ENCODE results near the gene CCDC6. TPM values are rescaled to one million over a fixed set of nuclear protein-coding genes. Genes with fewer than 3 reads are reported as not detected.

Gene CCDC6
- total and polyA plus RNA-seq, 2 of the 8 experiments (the other 6 are each of a cell fraction or from before 2014, with no cell fraction given): 42.2 to 74.4 TPM

DNA sequence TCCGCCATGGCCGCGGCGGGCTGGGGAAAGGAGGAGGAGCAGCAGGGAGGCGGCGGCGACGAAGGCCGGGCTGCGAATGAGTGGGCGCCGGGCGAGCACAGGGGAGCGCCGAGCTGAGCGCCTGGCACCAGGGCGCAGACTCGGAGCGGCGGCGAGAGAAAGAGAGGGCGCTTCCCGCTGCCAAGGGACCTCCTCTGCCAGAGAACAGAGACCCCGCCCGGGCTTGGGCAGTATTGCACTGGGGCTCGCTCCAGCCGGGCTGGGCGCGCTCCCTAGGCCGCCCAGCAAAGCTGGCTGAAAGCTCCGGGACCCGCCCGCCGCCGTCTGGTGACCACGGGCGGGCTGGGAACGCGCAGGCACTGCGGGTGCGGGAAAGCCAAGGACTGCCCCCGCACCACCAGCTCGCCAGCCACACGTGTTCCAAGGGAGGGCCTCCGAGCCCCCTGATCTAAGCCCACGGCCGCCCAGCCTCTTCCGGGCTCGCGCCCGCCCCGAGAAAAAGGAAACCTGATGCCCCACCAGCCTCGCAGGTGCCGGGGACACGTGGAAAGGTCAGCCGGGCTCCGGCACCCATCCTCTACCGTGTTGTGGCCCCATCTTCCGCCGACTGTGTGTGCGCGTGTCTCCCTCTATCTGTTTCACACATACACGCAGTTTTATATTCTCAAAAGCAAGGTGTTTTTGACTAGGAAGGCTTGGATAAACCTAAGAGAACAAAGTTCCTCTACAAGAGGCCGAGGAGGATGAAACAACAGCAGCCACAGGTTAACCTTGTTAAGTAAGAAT is at the start of gene CCDC6 (continued):
- TF ChIP-seq RFX5 (IDR thresholded peaks at IDR 0.05; ENCODE audit: borderline replicate concordance, low read depth, low read length): no peak
- no peak for TF ChIP-seq SP2 (IDR thresholded peaks at IDR 0.05; ENCODE audit: low read length)
- peak in 1 of 2 experiments; percentile 63; a peak in 1 of 4 replicates for TF ChIP-seq SIN3A (conservative IDR thresholded peaks at IDR 0.05 in 1 of 2, IDR thresholded peaks at IDR 0.05 in 1 of 2; ENCODE audit: low read depth in 1 of 2, low read length in 2 of 2)
- TF ChIP-seq EZH2 (IDR thresholded peaks at IDR 0.05; ENCODE audit: low read depth, low read length, severe bottlenecking): no peak
- TF ChIP-seq BACH1 (IDR thresholded peaks at IDR 0.05; ENCODE audit: low read length): no peak
- TF ChIP-seq, protein P1, sequence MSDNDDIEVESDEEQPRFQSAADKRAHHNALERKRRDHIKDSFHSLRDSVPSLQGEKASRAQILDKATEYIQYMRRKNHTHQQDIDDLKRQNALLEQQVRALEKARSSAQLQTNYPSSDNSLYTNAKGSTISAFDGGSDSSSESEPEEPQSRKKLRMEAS (IDR thresholded peaks at IDR 0.05): peak; percentile 91
- TF ChIP-seq EP300 (IDR thresholded peaks at IDR 0.05; ENCODE audit: borderline replicate concordance in 1 of 2, low read depth in 2 of 2, low read length in 2 of 2): no peak
- no peak for TF ChIP-seq NANOG (IDR thresholded peaks at IDR 0.05; ENCODE audit: insufficient read depth, low read depth, low read length, poor library complexity, severe bottlenecking)
- no peak for TF ChIP-seq CBX8 (IDR thresholded peaks at IDR 0.05; ENCODE audit: borderline replicate concordance, low read depth, low read length)
- no peak for TF ChIP-seq SP1 (IDR thresholded peaks at IDR 0.05; ENCODE audit: low read depth, low read length)
- TF ChIP-seq, protein P2, sequence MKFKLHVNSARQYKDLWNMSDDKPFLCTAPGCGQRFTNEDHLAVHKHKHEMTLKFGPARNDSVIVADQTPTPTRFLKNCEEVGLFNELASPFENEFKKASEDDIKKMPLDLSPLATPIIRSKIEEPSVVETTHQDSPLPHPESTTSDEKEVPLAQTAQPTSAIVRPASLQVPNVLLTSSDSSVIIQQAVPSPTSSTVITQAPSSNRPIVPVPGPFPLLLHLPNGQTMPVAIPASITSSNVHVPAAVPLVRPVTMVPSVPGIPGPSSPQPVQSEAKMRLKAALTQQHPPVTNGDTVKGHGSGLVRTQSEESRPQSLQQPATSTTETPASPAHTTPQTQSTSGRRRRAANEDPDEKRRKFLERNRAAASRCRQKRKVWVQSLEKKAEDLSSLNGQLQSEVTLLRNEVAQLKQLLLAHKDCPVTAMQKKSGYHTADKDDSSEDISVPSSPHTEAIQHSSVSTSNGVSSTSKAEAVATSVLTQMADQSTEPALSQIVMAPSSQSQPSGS (IDR thresholded peaks at IDR 0.05; ENCODE audit: low read length): no peak
- TF ChIP-seq POLR2A (IDR thresholded peaks at IDR 0.05; ENCODE audit: control extremely low read depth in 1 of 2, low read depth in 2 of 2, low read length in 2 of 2): peak; percentile 71 to 80
- TF ChIP-seq TAF1 (IDR thresholded peaks at IDR 0.05; ENCODE audit: low read depth, low read length): peak; percentile 91
- TF ChIP-seq TCF12 (IDR thresholded peaks at IDR 0.05; ENCODE audit: low read depth, low read length): no peak
- TF ChIP-seq, protein P3, sequence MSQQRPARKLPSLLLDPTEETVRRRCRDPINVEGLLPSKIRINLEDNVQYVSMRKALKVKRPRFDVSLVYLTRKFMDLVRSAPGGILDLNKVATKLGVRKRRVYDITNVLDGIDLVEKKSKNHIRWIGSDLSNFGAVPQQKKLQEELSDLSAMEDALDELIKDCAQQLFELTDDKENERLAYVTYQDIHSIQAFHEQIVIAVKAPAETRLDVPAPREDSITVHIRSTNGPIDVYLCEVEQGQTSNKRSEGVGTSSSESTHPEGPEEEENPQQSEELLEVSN (IDR thresholded peaks at IDR 0.05): peak; percentile 88
- no peak for TF ChIP-seq SP4 (IDR thresholded peaks at IDR 0.05; ENCODE audit: low read length)
- no peak for TF ChIP-seq GABPA (IDR thresholded peaks at IDR 0.05; ENCODE audit: borderline replicate concordance, insufficient read depth, low read length)
- peak; percentile 63 to 66 for TF ChIP-seq RAD21 (IDR thresholded peaks at IDR 0.05 in 1 of 2, conservative IDR thresholded peaks at IDR 0.05 in 1 of 2; ENCODE audit: low read depth in 2 of 2, low read length in 2 of 2)
- TF ChIP-seq BCL11A (IDR thresholded peaks at IDR 0.05; ENCODE audit: low read depth in 2 of 2, low read length in 2 of 2): no peak
- peak; percentile 75 for TF ChIP-seq CTBP2 (IDR thresholded peaks at IDR 0.05; ENCODE audit: borderline replicate concordance, insufficient read depth, insufficient read length, low read length)
- TF ChIP-seq KDM5A (IDR thresholded peaks at IDR 0.05; ENCODE audit: low read length): no peak

Measured in H1 (cell line).